ENCODE measurements around the gene IGSF21. TPM values are rescaled to one million over a fixed set of nuclear protein-coding genes. Genes with fewer than 3 reads are reported as not detected.

The IGSF21 gene
- not detected for total RNA-seq

GRCh38 chr1:18107369-18108298, at the start of gene IGSF21:
Gene IGSF21, plus strand, starts transcription at chr1:18107798. Its CDS starts 331 bp downstream, at chr1:18108129.
- Mint-ChIP-seq H3K4me1 (ENCODE audit: low read depth) (peaks cover 10% of the 10 kb centered on the region), H3K4me3 (no peak within 1 kb of the TSS), H3K27me3 (ENCODE audit: low read depth) (peaks cover 78% of the 10 kb centered on the region)

GRCh38 chr1:18058206-18058921, 49.2 kb upstream of the IGSF21 start:
- no peak for ATAC-seq
- no peaks in the 10 kb centered on the region for H3K4me1 Mint-ChIP-seq (ENCODE audit: low read depth)
- H3K9me3 Mint-ChIP-seq = no peaks in the 10 kb centered on the region

More at GRCh38 chr1:18107369-18108298, at the start of gene IGSF21:
- no peak for DNase-seq
- Mint-ChIP-seq H3K36me3 (ENCODE audit: insufficient read depth) (no peaks in the 10 kb centered on the region), H3K9me3 (no peaks in the 10 kb centered on the region)
- no peak for ATAC-seq

GRCh38 chr1:18058981-18059605, 48.5 kb upstream of the IGSF21 start:
- peaks cover 1% of the 10 kb centered on the region for H3K4me1 Mint-ChIP-seq (ENCODE audit: low read depth)
- H3K27me3 Mint-ChIP-seq (ENCODE audit: low read depth) = peaks cover 12% of the 10 kb centered on the region
- H3K9me3 Mint-ChIP-seq = no peaks in the 10 kb centered on the region
- DNase-seq (no peak), ATAC-seq (no peak)
- H3K36me3 Mint-ChIP-seq (ENCODE audit: insufficient read depth) = no peaks in the 10 kb centered on the region
- no peak overlapping the region for H3K4me3 Mint-ChIP-seq

More at GRCh38 chr1:18058206-18058921, 49.2 kb upstream of the IGSF21 start:
- DNase-seq = no peak
- peaks cover 9% of the 10 kb centered on the region for H3K27me3 Mint-ChIP-seq (ENCODE audit: low read depth)
- H3K36me3 Mint-ChIP-seq (ENCODE audit: insufficient read depth) = no peaks in the 10 kb centered on the region
- no peak overlapping the region for H3K4me3 Mint-ChIP-seq

GRCh38 chr1:18060366-18060765, 47.2 kb upstream of the IGSF21 start:
- no peak overlapping the region for H3K4me3 Mint-ChIP-seq
- no peaks in the 10 kb centered on the region for H3K36me3 Mint-ChIP-seq (ENCODE audit: insufficient read depth)
- no peak for ATAC-seq
- no peak for DNase-seq
- H3K4me1 Mint-ChIP-seq (ENCODE audit: low read depth) = peaks cover 3% of the 10 kb centered on the region
- peaks cover 11% of the 10 kb centered on the region for H3K27me3 Mint-ChIP-seq (ENCODE audit: low read depth)
- no peaks in the 10 kb centered on the region for H3K9me3 Mint-ChIP-seq

GRCh38 chr1:18062185-18062584, 45.4 kb upstream of the IGSF21 start:
- Mint-ChIP-seq H3K9me3 (no peaks in the 10 kb centered on the region), H3K27me3 (ENCODE audit: low read depth) (peaks cover 13% of the 10 kb centered on the region), H3K4me1 (ENCODE audit: low read depth) (peaks cover 3% of the 10 kb centered on the region), H3K4me3 (no peak overlapping the region), H3K36me3 (ENCODE audit: insufficient read depth) (no peaks in the 10 kb centered on the region)
- no peak for ATAC-seq
- DNase-seq = no peak

GRCh38 chr1:18064534-18064933, 43.1 kb upstream of the IGSF21 start:
- ATAC-seq (no peak), DNase-seq (no peak)
- Mint-ChIP-seq H3K36me3 (ENCODE audit: insufficient read depth) (no peaks in the 10 kb centered on the region), H3K4me3 (no peak overlapping the region), H3K27me3 (ENCODE audit: low read depth) (peaks cover 9% of the 10 kb centered on the region), H3K9me3 (no peaks in the 10 kb centered on the region), H3K4me1 (ENCODE audit: low read depth) (peaks cover 11% of the 10 kb centered on the region)

- H3K27me3 Mint-ChIP-seq (ENCODE audit: low read depth) = peaks cover 10% of the 10 kb centered on the region
- no peak for ATAC-seq
Observed at GRCh38 chr1:18066576-18066975, 41.0 kb upstream of the IGSF21 start.

GRCh38 chr1:18069903-18070302, 37.7 kb upstream of the IGSF21 start:
- no peaks in the 10 kb centered on the region for H3K36me3 Mint-ChIP-seq (ENCODE audit: insufficient read depth)
- H3K27me3 Mint-ChIP-seq (ENCODE audit: low read depth) = peaks cover 7% of the 10 kb centered on the region
- ATAC-seq = peak in 1 of 2 donors; percentile 46
- H3K9me3 Mint-ChIP-seq = no peaks in the 10 kb centered on the region
- no peak overlapping the region for H3K4me3 Mint-ChIP-seq
- peaks cover 17% of the 10 kb centered on the region for H3K4me1 Mint-ChIP-seq (ENCODE audit: low read depth)
- peak; percentile 11 for DNase-seq

More at GRCh38 chr1:18066576-18066975, 41.0 kb upstream of the IGSF21 start:
- H3K36me3 Mint-ChIP-seq (ENCODE audit: insufficient read depth) = no peaks in the 10 kb centered on the region
- peaks cover 21% of the 10 kb centered on the region for H3K4me1 Mint-ChIP-seq (ENCODE audit: low read depth)
- no peak for DNase-seq
- no peak overlapping the region for H3K4me3 Mint-ChIP-seq
- H3K9me3 Mint-ChIP-seq = no peaks in the 10 kb centered on the region

- ATAC-seq = no peak
- H3K27me3 Mint-ChIP-seq (ENCODE audit: low read depth) = peaks cover 4% of the 10 kb centered on the region
- no peak overlapping the region for H3K4me3 Mint-ChIP-seq
- DNase-seq = no peak
- no peaks in the 10 kb centered on the region for H3K9me3 Mint-ChIP-seq
- no peaks in the 10 kb centered on the region for H3K36me3 Mint-ChIP-seq (ENCODE audit: insufficient read depth)
- peaks cover 17% of the 10 kb centered on the region for H3K4me1 Mint-ChIP-seq (ENCODE audit: low read depth)
Observed at GRCh38 chr1:18072066-18072465, 35.5 kb upstream of the IGSF21 start.

- H3K4me3 Mint-ChIP-seq = no peak overlapping the region
Observed at GRCh38 chr1:18073066-18073642, 34.4 kb upstream of the IGSF21 start.

GRCh38 chr1:18077657-18078215, 29.9 kb upstream of the IGSF21 start:
- Mint-ChIP-seq H3K4me3 (no peak overlapping the region), H3K27me3 (ENCODE audit: low read depth) (peaks cover 3% of the 10 kb centered on the region), H3K4me1 (ENCODE audit: low read depth) (no peaks in the 10 kb centered on the region), H3K9me3 (no peaks in the 10 kb centered on the region), H3K36me3 (ENCODE audit: insufficient read depth) (no peaks in the 10 kb centered on the region)
- DNase-seq = no peak
- no peak for ATAC-seq

More at GRCh38 chr1:18073066-18073642, 34.4 kb upstream of the IGSF21 start:
- H3K9me3 Mint-ChIP-seq = no peaks in the 10 kb centered on the region
- peaks cover 4% of the 10 kb centered on the region for H3K27me3 Mint-ChIP-seq (ENCODE audit: low read depth)
- H3K4me1 Mint-ChIP-seq (ENCODE audit: low read depth) = peaks cover 14% of the 10 kb centered on the region
- no peak for ATAC-seq
- no peaks in the 10 kb centered on the region for H3K36me3 Mint-ChIP-seq (ENCODE audit: insufficient read depth)
- no peak for DNase-seq

GRCh38 chr1:18079941-18080735, 27.5 kb upstream of the IGSF21 start:
- ATAC-seq (no peak), DNase-seq (no peak)
- H3K27me3 Mint-ChIP-seq (ENCODE audit: low read depth) = no peaks in the 10 kb centered on the region
- H3K4me3 Mint-ChIP-seq = no peak overlapping the region
- no peaks in the 10 kb centered on the region for H3K36me3 Mint-ChIP-seq (ENCODE audit: insufficient read depth)
- no peaks in the 10 kb centered on the region for H3K9me3 Mint-ChIP-seq
- no peaks in the 10 kb centered on the region for H3K4me1 Mint-ChIP-seq (ENCODE audit: low read depth)

GRCh38 chr1:18085387-18086074, 22.1 kb upstream of the IGSF21 start:
- DNase-seq (no peak), ATAC-seq (no peak)
- no peak overlapping the region for H3K4me3 Mint-ChIP-seq
- H3K4me1 Mint-ChIP-seq (ENCODE audit: low read depth) = no peaks in the 10 kb centered on the region
- H3K36me3 Mint-ChIP-seq (ENCODE audit: insufficient read depth) = no peaks in the 10 kb centered on the region
- H3K9me3 Mint-ChIP-seq = no peaks in the 10 kb centered on the region
- peaks cover 7% of the 10 kb centered on the region for H3K27me3 Mint-ChIP-seq (ENCODE audit: low read depth)
